Lower lobe of right lung (tissue), 2 donors: ENCODE results near the gene PRKN. TPM values are rescaled to one million over a fixed set of nuclear protein-coding genes. Genes with fewer than 3 reads are reported as not detected.

Source experiments
- ATAC-seq, 2 donors: fragments of 200-7000 bp; cut with Tn5 transposase; one replicate each; pipeline ENCODE4 v1.9.1; 2020 to 2022; ENCODE audit warnings: mild to moderate bottlenecking in 2 of 2, moderate library complexity in 2 of 2
- DNase-seq: peaks from one replicate; pipeline ENCODE4 v3.0.0-alpha.2; 2020
- H3K27ac ChIP-seq: fragments of 200-600 bp; one replicate; pipeline ENCODE4 v1.8.0; 2022
- H3K27me3 ChIP-seq: fragments of 200-600 bp; one replicate; pipeline ENCODE4 v1.8.0; 2022; ENCODE audit warnings: low read depth
- H3K36me3 ChIP-seq: fragments of 200-600 bp; one replicate; pipeline ENCODE4 v1.8.0; 2022; ENCODE audit warnings: mild to moderate bottlenecking
- H3K4me1 ChIP-seq: fragments of 200-600 bp; one replicate; pipeline ENCODE4 v1.8.0; 2022
- H3K4me3 ChIP-seq: fragments of 200-600 bp; one replicate; pipeline ENCODE4 v1.8.0; 2022; ENCODE audit warnings: mild to moderate bottlenecking
- H3K9me3 ChIP-seq: fragments of 200-600 bp; one replicate; pipeline ENCODE4 v1.8.0; 2022
- CTCF ChIP-seq: fragments of 200-600 bp; IDR thresholded peaks from one replicate; pipeline ENCODE4 v1.8.0; 2022; ENCODE audit warnings: antibody characterized with exemption, mild to moderate bottlenecking
- intact Hi-C: fragments of 100-400 bp; cut with DNase I; formaldehyde crosslinking; loops from one replicate; pipeline ENCODE4 v1.11.0; 2022
- total RNA-seq: library from RNA; stranded (reverse); fragmentation: NEBNext Ultra II Directional; extraction: Animal tissue kit (Norgen Biotek cat#: 25700); gene quantifications from one replicate; pipeline ENCODE4 v1.2.1, GENCODE V29; 2021
- donor health status: DM: no; HTN: yes; CAD: no; lungs with severe emphysema.

The PRKN gene
- total RNA-seq, 1 donor from 2014 or later: 6.1 TPM

DNA sequence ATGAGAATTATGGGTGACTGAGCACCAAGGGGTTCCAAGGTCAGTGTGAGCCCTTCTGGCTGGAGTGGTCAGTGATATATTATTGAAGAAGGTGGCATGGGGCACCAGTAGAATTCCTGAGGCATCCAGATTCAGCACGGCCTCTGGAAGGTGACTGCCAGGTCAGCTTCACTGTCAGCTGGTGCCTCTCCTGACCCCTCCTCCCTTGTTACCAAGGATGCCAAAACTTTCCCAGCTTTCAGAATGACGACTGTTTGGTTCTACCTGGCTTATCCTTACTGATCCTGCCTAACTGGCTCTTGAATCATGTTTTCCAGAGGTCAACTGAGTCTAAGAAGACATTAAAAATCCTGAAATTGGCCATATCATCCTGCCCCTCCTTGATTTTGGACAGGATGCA, 1264.5 kb downstream of the PRKN start:
- Histone ChIP-seq H3K27ac (no peak overlapping the region), H3K36me3 (no peaks in the 10 kb centered on the region), H3K27me3 (no peaks in the 10 kb centered on the region), H3K4me1 (no peaks in the 10 kb centered on the region), H3K9me3 (no peaks in the 10 kb centered on the region), H3K4me3 (no peak overlapping the region)
- TF ChIP-seq CTCF: no peak
- ATAC-seq: no peak
- no peak for DNase-seq
- intact Hi-C loops: no loop called here

DNA sequence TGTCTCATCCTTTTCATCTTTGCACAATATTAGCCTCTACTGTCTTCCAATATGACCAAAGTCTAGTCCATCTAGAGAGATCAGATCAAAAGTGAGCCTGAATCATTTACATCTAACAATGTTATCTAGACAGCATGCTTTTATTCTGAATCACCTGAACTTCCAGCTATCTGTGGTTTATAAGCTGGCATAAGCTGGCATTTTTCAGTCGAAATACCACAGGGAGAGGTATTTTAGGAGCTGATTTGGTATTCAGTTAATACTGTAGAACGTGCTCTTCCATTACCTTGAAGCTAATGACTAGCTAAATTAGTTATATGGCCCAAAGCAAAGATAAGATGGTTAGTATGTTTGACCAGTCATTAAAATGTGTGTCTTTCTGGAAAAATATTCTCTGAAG, 1265.4 kb downstream of the PRKN start:
- no peaks in the 10 kb centered on the region for H3K9me3 ChIP-seq
- intact Hi-C loops: no loop called here
- no peak for DNase-seq
- H3K27ac ChIP-seq: no peak overlapping the region
- no peaks in the 10 kb centered on the region for H3K4me1 ChIP-seq
- no peak overlapping the region for H3K4me3 ChIP-seq
- H3K27me3 ChIP-seq: no peaks in the 10 kb centered on the region
- ATAC-seq: no peak
- no peak for TF ChIP-seq CTCF
- no peaks in the 10 kb centered on the region for H3K36me3 ChIP-seq

GRCh38 chr6:161459008-161459615, 1268.5 kb downstream of the PRKN start:
- Histone ChIP-seq H3K9me3 (no peaks in the 10 kb centered on the region), H3K27me3 (no peaks in the 10 kb centered on the region), H3K27ac (no peak overlapping the region), H3K4me3 (no peak overlapping the region), H3K36me3 (no peaks in the 10 kb centered on the region), H3K4me1 (no peaks in the 10 kb centered on the region)
- DNase-seq (no peak), ATAC-seq (no peak)
- no peak for TF ChIP-seq CTCF
- intact Hi-C loops: no loop called here

- Histone ChIP-seq H3K27me3 (no peaks in the 10 kb centered on the region), H3K4me1 (no peaks in the 10 kb centered on the region), H3K27ac (no peak overlapping the region), H3K4me3 (no peak overlapping the region), H3K9me3 (no peaks in the 10 kb centered on the region), H3K36me3 (no peaks in the 10 kb centered on the region)
- ATAC-seq (no peak), DNase-seq (no peak)
- intact Hi-C loops: no loop called here
- no peak for TF ChIP-seq CTCF
Observed at GRCh38 chr6:161458201-161458951, 1269.2 kb downstream of the PRKN start.

DNA sequence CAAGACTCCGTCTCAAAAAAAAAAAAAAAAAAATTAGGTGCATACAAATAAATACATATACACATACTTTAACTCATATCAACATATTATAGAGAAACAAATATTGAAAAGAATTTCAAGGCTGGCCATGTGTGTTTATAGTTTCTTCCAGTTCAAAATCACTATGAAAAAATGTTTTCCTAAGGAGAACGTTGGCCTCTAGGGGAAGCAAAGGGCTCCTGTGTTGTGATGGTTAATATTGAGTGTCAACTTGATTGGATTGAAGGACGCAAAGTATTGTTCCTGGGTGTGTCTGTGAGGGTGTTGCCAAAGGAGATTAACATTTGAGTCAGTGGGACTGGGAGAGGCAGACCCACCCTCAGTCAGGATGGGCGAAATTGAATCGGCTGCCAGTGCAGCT, 1271.7 kb downstream of the PRKN start:
- intact Hi-C loops: no loop called here
- Histone ChIP-seq H3K4me3 (no peak overlapping the region), H3K27ac (no peak overlapping the region), H3K9me3 (no peaks in the 10 kb centered on the region), H3K36me3 (no peaks in the 10 kb centered on the region), H3K27me3 (no peaks in the 10 kb centered on the region), H3K4me1 (no peaks in the 10 kb centered on the region)
- no peak for ATAC-seq
- no peak for TF ChIP-seq CTCF
- DNase-seq: no peak
